Measurements from ENCODE around the gene GOLGA6A.
"Not testable (repeated sequence)": the region's sequence is repeated elsewhere in the genome, so short reads cannot be mapped to it uniquely, and the experiment has no call there.

Gene GOLGA6A

GRCh38 chr15:74052271-74053260 is 29.8 kb downstream of the GOLGA6A start:
- not testable (repeated sequence) for DNase-seq

DNA sequence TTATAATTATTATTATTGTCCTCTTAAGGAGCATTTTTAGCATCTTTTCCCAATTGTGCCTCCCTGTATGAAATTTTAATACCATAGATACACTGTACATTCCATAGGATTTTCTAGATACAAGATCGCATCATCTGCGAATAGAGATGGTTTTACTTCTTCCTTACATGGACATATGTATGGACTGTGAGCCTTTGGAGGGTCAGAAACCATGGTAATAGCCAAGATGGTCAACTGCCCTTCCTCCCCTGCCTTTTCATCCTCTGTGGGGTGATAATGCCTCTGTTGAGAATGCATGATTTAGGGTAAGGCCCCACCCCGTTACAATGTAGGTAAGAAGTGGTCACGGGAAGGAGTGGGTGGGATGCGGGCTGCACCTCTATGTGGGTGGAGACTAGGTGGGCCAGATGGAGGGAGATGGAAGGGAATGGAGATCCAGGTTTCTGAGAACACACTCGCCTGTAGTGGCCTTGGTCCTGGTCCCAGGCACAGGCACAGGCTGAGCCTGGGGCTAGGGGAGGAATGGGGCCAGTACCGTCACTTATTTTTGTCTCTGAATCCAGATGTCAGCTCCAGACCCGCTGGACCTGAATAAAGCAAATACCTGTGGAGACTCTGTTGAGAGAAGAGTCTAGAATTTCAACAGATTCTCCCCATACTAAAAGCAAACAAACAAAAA is 31.7 kb downstream of the GOLGA6A start:
- no peak for DNase-seq

GRCh38 chr15:74050127-74050526 is 32.2 kb downstream of the GOLGA6A start:
- no peak for DNase-seq

GRCh38 chr15:74046275-74046674 is 36.1 kb downstream of the GOLGA6A start:
- DNase-seq = no peak

DNA sequence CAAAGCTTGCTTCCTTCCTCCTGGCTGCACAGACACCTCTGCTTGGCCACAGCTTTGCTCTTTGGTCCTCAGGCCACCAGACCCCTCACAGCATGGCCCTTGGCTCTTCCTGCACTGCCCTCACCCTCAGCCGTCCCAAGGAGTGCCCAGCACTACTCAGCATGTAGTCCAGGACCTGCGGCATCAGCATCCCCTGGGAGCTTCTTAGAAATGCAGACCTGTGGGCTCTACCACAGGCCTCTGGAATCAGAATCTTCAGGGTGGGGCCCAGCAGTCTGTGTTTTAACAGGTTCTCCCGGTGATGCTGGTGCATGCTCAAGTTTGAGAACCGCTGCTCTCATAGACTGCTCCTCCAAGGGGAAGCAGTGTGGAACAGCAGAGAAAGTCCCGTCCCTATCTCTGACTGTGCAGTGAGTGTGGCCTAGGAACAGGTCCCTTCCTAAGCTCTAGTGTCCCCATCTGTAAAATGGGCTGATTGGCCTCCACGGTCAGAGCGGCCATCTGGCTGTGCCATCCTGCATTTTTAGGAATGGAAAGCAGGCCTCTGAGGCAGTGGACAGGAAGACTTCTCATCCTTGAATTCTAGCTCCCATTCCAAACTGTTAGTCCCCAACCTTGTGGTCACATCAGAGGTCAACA is 36.6 kb downstream of the GOLGA6A start:
- no peak for DNase-seq

DNA sequence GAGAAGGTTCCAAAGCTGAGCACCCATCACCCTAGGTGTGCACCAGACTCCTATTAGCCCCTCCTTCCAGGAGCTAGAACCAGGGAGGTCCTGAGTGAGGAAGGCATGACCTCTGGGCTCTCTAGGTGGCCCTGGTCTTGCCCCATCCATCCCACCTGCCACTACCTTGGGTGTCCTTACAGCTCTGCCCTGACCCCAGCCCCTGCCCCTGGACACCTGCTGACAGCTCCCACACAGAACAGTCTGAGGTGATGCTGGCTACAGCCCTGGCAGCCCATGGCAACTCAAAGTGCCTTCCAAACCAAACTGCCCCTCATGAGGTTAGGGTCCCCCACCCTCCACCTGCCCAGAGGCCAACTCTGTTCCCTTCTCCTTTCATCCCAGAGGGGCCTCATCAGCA is 37.2 kb downstream of the GOLGA6A start:
- no peak for DNase-seq

GRCh38 chr15:74044267-74045110 is 37.9 kb downstream of the GOLGA6A start:
- no peak for DNase-seq

GRCh38 chr15:74043425-74044266 is 38.7 kb downstream of the GOLGA6A start:
- no peak for DNase-seq

DNA sequence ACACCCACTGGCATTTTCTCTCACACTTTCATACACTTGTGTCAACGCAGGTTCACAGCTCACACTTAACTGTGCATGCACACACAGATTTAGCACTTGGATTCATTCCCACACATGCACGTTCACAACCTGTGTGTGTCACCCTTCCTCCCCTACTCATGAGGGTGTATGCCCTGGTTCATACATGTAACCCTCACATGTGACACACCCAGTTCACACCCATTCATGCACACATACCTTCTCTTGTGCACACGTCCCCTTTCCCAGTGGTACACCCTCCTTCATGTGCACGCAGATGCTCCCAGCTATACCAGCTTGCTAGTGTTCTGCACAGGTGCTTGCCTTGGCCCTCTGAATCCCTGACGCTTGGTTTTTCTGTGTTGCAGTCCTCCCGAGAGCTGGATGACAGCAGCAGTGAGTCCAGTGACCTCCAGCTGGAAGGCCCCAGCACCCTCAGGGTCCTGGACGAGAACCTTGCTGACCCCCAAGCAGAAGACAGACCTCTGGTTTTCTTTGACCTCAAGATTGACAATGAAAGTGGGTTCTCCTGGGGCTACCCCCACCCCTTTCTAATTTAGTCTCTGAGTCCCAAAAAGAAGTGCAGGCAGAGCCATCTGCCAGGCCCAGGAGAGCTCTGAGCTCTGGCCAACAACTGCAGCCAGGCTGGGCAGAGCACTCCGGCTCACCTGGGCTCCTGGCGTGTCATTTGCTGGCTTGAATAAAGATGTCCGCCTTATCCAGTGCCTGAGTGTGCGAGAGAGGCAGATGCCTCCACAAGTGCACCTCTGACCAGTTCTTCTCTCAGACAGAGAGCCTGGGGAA is 39.5 kb downstream of the GOLGA6A start:
- DNase-seq = no peak

DNA sequence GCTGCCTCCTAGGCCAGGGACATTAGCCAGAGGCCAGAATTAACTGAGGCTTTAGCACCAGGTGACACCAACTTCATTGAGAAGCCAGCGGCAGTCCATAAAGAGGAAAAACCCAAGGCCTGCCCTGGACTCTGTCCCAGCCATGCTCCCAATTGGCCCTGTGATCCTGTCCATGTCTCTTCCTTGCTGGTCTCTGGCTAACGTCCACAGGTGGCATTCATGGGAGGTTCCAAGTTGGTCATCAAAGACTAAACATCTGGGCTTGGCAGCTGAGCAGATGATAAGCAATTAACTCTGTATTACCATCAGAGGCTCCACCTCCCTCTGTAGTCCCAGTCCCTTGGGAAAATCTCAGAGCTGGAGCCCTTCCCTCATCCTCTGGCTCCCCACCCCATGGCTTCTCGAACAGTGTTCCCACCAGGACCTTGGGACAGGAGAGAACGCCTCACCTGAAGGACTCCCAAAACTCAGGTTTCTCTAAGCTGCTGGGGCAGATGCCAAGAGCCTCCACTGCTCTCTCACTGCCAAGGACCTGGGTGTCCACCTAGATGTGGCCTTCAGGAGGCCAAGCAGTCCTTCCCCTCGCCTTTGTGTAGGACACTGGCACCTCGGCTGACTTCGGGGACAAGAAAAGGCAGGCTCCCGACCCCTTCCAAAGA is 40.4 kb downstream of the GOLGA6A start:
- DNase-seq = no peak

- no peak for DNase-seq
Observed at GRCh38 chr15:74041311-74041756, 41.0 kb downstream of the GOLGA6A start.

- no peak for DNase-seq
Observed at GRCh38 chr15:74040109-74040850, 42.1 kb downstream of the GOLGA6A start.

- DNase-seq = no peak
Observed at GRCh38 chr15:74039656-74040010, 42.7 kb downstream of the GOLGA6A start.

- DNase-seq = no peak
Observed at GRCh38 chr15:74038707-74039655, 43.4 kb downstream of the GOLGA6A start.

- no peak for DNase-seq
Observed at GRCh38 chr15:74037171-74038117, 44.9 kb downstream of the GOLGA6A start.

DNA sequence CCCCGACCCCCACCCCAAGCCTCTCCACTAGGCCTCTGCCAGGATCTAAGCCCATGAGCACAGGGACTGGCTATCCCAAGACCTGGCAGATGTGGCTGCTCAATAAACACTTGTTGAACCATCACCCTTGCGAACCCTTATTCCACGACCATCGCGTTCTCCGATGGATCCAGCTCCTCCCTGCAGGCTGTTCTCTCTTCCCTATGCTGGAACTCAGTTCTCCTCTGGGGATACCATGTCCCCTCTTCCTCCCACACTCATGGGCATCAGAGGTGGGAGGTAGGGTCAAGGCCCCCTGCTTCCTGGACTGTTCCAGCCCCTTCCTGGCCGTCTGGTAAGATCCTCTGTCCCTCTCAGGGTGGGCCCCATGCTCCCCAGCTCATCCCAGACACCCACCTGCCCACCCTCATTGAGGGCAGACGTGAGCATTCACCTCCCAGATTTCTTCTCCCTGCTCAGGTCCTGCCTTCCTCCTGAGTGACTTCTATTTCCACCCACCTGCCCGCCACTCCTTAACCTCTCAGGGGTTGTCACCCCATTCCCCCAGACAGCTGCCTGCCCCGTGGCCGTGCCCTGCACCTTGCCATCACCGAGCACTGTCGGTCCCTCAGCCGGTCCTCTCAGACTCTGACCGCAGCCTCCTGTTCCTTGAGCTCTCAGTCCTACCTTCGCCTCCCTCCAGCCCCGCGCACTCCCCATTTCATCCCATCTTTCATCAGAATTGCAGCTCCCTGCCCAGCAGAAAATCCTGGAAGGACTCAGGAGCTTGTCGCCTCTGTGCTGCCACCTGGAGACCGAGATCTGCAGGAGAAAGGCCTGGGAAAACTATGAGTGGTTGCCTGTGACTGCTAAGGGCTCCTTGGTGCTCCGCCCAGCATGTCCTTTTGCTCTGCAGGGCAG is 45.8 kb downstream of the GOLGA6A start:
- no peak for DNase-seq
